Fibroblast of lung (primary cell): ENCODE data around the gene PIK3CB. TPM values are rescaled to one million over a fixed set of nuclear protein-coding genes. Genes with fewer than 3 reads are reported as not detected.

ENCODE experiments used
- DNase-seq, 2 donors: peaks; one replicate each; pipeline versions ENCODE4 v3.0.0 to v3.0.0-alpha.2; 2010; ENCODE audit warnings: low read depth in 2 of 2
- H2AFZ ChIP-seq: 2 replicates; pipeline ENCODE4 v1.5.1; 2012; ENCODE audit warnings: low read length, control low read depth, inconsistent platforms
- H3K27ac ChIP-seq: 2 replicates; pipeline ENCODE4 v1.5.1; 2011; ENCODE audit warnings: low read length, control low read depth; ENCODE audit not compliant: insufficient read depth
- H3K27me3 ChIP-seq: 2 replicates; pipeline ENCODE4 v1.5.1; 2011; ENCODE audit warnings: mild to moderate bottlenecking, low read length; ENCODE audit not compliant: control insufficient read depth, insufficient read depth
- H3K36me3 ChIP-seq: 2 replicates; pipeline ENCODE4 v1.5.1; 2011; ENCODE audit warnings: low read length; ENCODE audit not compliant: control insufficient read depth, insufficient read depth
- H3K4me1 ChIP-seq: 2 replicates; pipeline ENCODE4 v1.5.1; 2011; ENCODE audit warnings: low read length; ENCODE audit not compliant: control insufficient read depth, insufficient read depth; ENCODE audit errors: extremely low read depth
- H3K4me2 ChIP-seq: 2 replicates; pipeline ENCODE4 v1.5.1; 2011; ENCODE audit warnings: low read length, control low read depth; ENCODE audit not compliant: insufficient read depth; ENCODE audit errors: extremely low read depth
- H3K4me3 ChIP-seq, 4 experiments: fragments of 200-600 bp in 1 of 4; sonication (generic) in 1 of 4; replicated peaks in 1 of 4; 2 replicates each; pipeline ENCODE4 v1.5.1; 2011 to 2016; ENCODE audit warnings: low read length in 4 of 4, low read depth in 3 of 4, mild to moderate bottlenecking in 3 of 4, control low read depth in 2 of 4, inconsistent platforms in 1 of 4, mixed read lengths in 1 of 4; ENCODE audit not compliant: insufficient read depth in 1 of 4; ENCODE audit errors: control extremely low read depth in 1 of 4
- H3K79me2 ChIP-seq: 2 replicates; pipeline ENCODE4 v1.5.1; 2012; ENCODE audit warnings: mild to moderate bottlenecking, low read length, inconsistent platforms; ENCODE audit not compliant: control insufficient read depth, insufficient read depth
- H3K9ac ChIP-seq: 2 replicates; pipeline ENCODE4 v1.5.1; 2011; ENCODE audit warnings: mild to moderate bottlenecking, low read length, control low read depth; ENCODE audit not compliant: insufficient read depth
- H3K9me3 ChIP-seq: 2 replicates; pipeline ENCODE4 v1.5.1; 2012; ENCODE audit warnings: low read depth, low read length; ENCODE audit not compliant: control insufficient read depth, insufficient read depth
- H4K20me1 ChIP-seq: 2 replicates; pipeline ENCODE4 v1.5.1; 2011; ENCODE audit warnings: low read length; ENCODE audit not compliant: control insufficient read depth, insufficient read depth; ENCODE audit errors: extremely low read depth
- CTCF ChIP-seq, 2 donors: IDR thresholded peaks in 1 of 2; conservative IDR thresholded peaks in 1 of 2; 1 replicate in 1 of 2; 2 replicates in 1 of 2; pipeline ENCODE4 v1.5.1; 2011 to 2012; ENCODE audit warnings: low read length in 2 of 2, control low read depth in 1 of 2, inconsistent platforms in 1 of 2, low read depth in 1 of 2, mild to moderate bottlenecking in 1 of 2
- EZH2 ChIP-seq: IDR thresholded peaks from 2 replicates; pipeline ENCODE4 v1.5.1; 2012; ENCODE audit warnings: low read length, control low read depth, mild to moderate bottlenecking; ENCODE audit errors: missing control alignments
- polyA plus RNA-seq, 2 donors: library from polyadenylated mRNA; depleted of rRNA in 1 of 2; stranded (reverse) in 1 of 2; unstranded in 1 of 2; fragments of >200 nt; gene quantifications; 2 replicates each; pipeline ENCODE4 v1.2.1, GENCODE V29; 2011 to 2012; ENCODE audit warnings: missing spikeins in 1 of 2
- total RNA-seq: library from RNA; depleted of rRNA; stranded (reverse); fragments of >200 nt; gene quantifications from 2 replicates; pipeline ENCODE4 v1.2.1, GENCODE V29; 2014

Gene PIK3CB
- total and polyA plus RNA-seq, 2 donors (not counting 1 experiment from before 2014, with no cell fraction given): 12.4 to 17.0 TPM

- Histone ChIP-seq H3K27me3 (no peaks in the 10 kb centered on the region), H3K4me2 (no peak overlapping the region), H3K4me3 (no peak overlapping the region), H3K9ac (no peak overlapping the region), H2AFZ (no peak overlapping the region), H4K20me1 (no peaks in the 10 kb centered on the region), H3K4me1 (no peaks in the 10 kb centered on the region), H3K27ac (no peak overlapping the region), H3K9me3 (no peaks in the 10 kb centered on the region), H3K36me3 (no peaks in the 10 kb centered on the region), H3K79me2 (no peaks in the 10 kb centered on the region)
- no peak for DNase-seq
- TF ChIP-seq CTCF (conservative IDR thresholded peaks at IDR 0.05 in 1 of 2, IDR thresholded peaks at IDR 0.05 in 1 of 2; ENCODE audit: low read depth in 1 of 2, low read length in 2 of 2) (no peak), EZH2 (no peak)
Measured at GRCh38 chr3:138678874-138679392, 155.8 kb downstream of the PIK3CB start.

DNA sequence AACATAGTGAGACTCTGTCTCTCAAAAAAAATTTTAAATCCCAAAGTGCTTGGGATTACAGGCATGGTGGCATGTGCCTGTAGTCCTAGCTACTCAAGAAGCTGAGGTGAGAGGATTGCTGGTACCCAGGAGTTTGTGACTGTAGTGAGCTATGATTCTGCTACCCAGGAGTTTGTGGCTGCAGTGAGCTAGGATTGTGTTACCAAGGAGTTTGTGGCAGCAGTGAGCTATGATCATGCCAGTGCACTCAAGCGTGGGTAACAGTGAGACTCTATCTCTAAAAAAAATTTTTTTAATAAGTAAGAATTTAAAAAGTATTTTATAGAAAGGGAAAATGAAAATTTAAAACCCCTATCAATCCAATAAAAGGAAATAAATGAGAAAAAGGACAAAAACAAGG is 156.6 kb downstream of the PIK3CB start:
- no peak overlapping the region for H3K9ac ChIP-seq
- DNase-seq: peak in 1 of 2 donors; percentile 13
- no peaks in the 10 kb centered on the region for H3K27me3 ChIP-seq
- H3K4me3 ChIP-seq: no peak overlapping the region
- no peaks in the 10 kb centered on the region for H3K36me3 ChIP-seq
- TF ChIP-seq EZH2 (no peak), CTCF (conservative IDR thresholded peaks at IDR 0.05 in 1 of 2, IDR thresholded peaks at IDR 0.05 in 1 of 2; ENCODE audit: low read depth in 1 of 2, low read length in 2 of 2) (no peak)
- H3K4me2 ChIP-seq: no peak overlapping the region
- no peaks in the 10 kb centered on the region for H3K79me2 ChIP-seq
- no peaks in the 10 kb centered on the region for H4K20me1 ChIP-seq
- H3K27ac ChIP-seq: no peak overlapping the region
- H2AFZ ChIP-seq: no peak overlapping the region
- H3K9me3 ChIP-seq: no peaks in the 10 kb centered on the region
- no peaks in the 10 kb centered on the region for H3K4me1 ChIP-seq

DNA sequence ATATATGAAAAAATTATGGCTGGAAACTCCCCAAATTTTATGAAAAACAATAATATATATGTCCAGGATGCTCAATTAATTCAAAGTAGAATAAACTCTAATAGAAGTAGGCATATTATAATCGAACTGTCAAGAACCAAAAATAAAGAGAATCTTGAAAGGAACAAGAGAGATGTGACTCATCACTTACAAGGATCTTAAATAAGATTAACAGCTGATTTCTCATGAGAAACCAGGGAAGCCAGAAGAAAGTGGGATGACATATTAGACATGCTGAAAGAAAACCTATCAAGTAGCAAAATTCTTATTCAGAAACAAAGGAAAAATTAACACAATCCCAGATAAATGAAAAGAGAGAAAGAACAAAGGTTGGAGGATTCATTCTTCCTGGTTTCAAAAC is 159.3 kb downstream of the PIK3CB start:
- no peaks in the 10 kb centered on the region for H3K4me1 ChIP-seq
- no peaks in the 10 kb centered on the region for H4K20me1 ChIP-seq
- H3K27ac ChIP-seq: no peak overlapping the region
- peak; percentile 38 to 40 for DNase-seq
- H3K4me3 ChIP-seq: no peak overlapping the region
- no peak for TF ChIP-seq EZH2
- no peak for TF ChIP-seq CTCF (conservative IDR thresholded peaks at IDR 0.05 in 1 of 2, IDR thresholded peaks at IDR 0.05 in 1 of 2; ENCODE audit: low read depth in 1 of 2, low read length in 2 of 2)
- no peak overlapping the region for H2AFZ ChIP-seq
- H3K79me2 ChIP-seq: no peaks in the 10 kb centered on the region
- H3K4me2 ChIP-seq: no peak overlapping the region
- H3K9ac ChIP-seq: no peak overlapping the region
- no peaks in the 10 kb centered on the region for H3K36me3 ChIP-seq
- no peaks in the 10 kb centered on the region for H3K9me3 ChIP-seq
- H3K27me3 ChIP-seq: no peaks in the 10 kb centered on the region
